Pancreas (tissue), 10 donors: ENCODE measurements around the gene FHOD1. TPM values are rescaled to one million over a fixed set of nuclear protein-coding genes. Genes with fewer than 3 reads are reported as not detected.
A peak's percentile ranks its signal among the peaks of the same experiment; 100 is the strongest.

Experiments used
- ATAC-seq, 4 donors: fragments of 200-7000 bp; cut with Tn5 transposase; one replicate each; pipeline versions ENCODE4 v1.8.0 to v1.9.1; 2020; ENCODE audit warnings: mild to moderate bottlenecking in 4 of 4, moderate library complexity in 4 of 4
- DNase-seq, 6 donors: peaks; one replicate each; pipeline ENCODE4 v3.0.0-alpha.2; 2020
- FAIRE-seq: peaks from 2 replicates; lab custom pipeline; 2012; peaks lifted over from hg19 to GRCh38; lab: Jason Lieb, UNC
- H3K27ac ChIP-seq, 4 donors: fragments of 200-600 bp; sonication (generic); 1 replicate in 3 of 4; 2 replicates in 1 of 4; pipeline versions ENCODE4 v1.5.0 to v1.8.0; 2020
- H3K27me3 ChIP-seq, 4 donors: fragments of 200-600 bp; one replicate each; pipeline ENCODE4 v1.8.0; 2021
- H3K36me3 ChIP-seq, 3 donors: fragments of 200-600 bp; sonication (generic) in 1 of 3; one replicate each; pipeline versions ENCODE4 v1.5.0 to v1.8.0; 2020 to 2021
- H3K4me1 ChIP-seq, 3 donors: fragments of 200-600 bp; one replicate each; pipeline ENCODE4 v1.8.0; 2021
- H3K4me3 ChIP-seq, 4 donors: fragments of 200-600 bp; sonication (generic) in 2 of 4; one replicate each; pipeline versions ENCODE4 v1.5.0 to v1.8.0; 2020 to 2021
- H3K9me3 ChIP-seq, 4 donors: fragments of 200-600 bp; one replicate each; pipeline ENCODE4 v1.8.0; 2021
- CTCF ChIP-seq, 4 donors: fragments of 200-600 bp; sonication (generic) in 3 of 4; IDR thresholded peaks; one replicate each; pipeline versions ENCODE4 v1.5.0 to v1.8.0; 2021; ENCODE audit warnings: antibody characterized with exemption in 4 of 4
- WGBS, 2 donors: extraction: QIAGEN DNeasy Blood & Tissue Kit; methylation state at CpG; one replicate each; pipeline ENCODE4 v1.1.7; 2013; 5-methylcytosine and 5-hydroxymethylcytosine counted together
- intact Hi-C, 3 donors: fragments of 100-400 bp; cut with DNase I; formaldehyde crosslinking; loops; one replicate each; pipeline versions ENCODE4 v1.11.1 to v1.14.2; 2022
- polyA plus RNA-seq, 2 donors: library from polyadenylated mRNA; stranded (reverse); fragments of 200-250 nt; gene quantifications; one replicate each; pipeline ENCODE4 v1.2.3, GENCODE V29; 2013
- total RNA-seq, 6 donors: library from RNA; stranded (reverse); fragmentation: NEBNext Ultra II Directional in 4 of 6; extraction: Animal tissue kit (Norgen Biotek cat#: 25700) in 4 of 6; gene quantifications; one replicate each; pipeline versions ENCODE4 v1.2.1 to v1.2.4, GENCODE V29; 2021 to 2023
- donor health status: healthy with polysubstance abuse.
- donor health status: DM: no; HTN: no; CAD: no; lungs with moderate emphysema.
- donor health status: DM: no; HTN: no; CAD: no.
- donor health status: control.
- donor health status: control.
- donor health status: Bipolar disorder and iron deficiency.
- donor health status: DM: yes; HTN: yes; CAD: no.
- donor health status: DM: no; HTN: no; CAD: no.
- donor health status: DM: no; HTN: no; CAD: no.
- donor health status: DM: yes; HTN: yes; CAD: no.

Gene FHOD1
- total and polyA plus RNA-seq, 8 donors = 7.8 to 41.2 (median 11.3) TPM

GRCh38 chr16:67268136-67268579, 20.9 kb upstream of the FHOD1 start:
- no peak for FAIRE-seq
- 47 to 54% methylated on average over 5 of the region's 5 CpGs for WGBS, 2 donors
- no peaks in the 10 kb centered on the region for H3K27me3 ChIP-seq
- no peaks in the 10 kb centered on the region for H3K36me3 ChIP-seq
- no peak for TF ChIP-seq CTCF (IDR thresholded peaks at IDR 0.05)
- intact Hi-C loops = no loop called here
- peak in 3 of 4 donors; percentile 70 to 76 (median 71) for ATAC-seq
- H3K9me3 ChIP-seq = no peaks in the 10 kb centered on the region
- no peak overlapping the region for H3K27ac ChIP-seq
- no peaks in the 10 kb centered on the region for H3K4me1 ChIP-seq
- DNase-seq = peak in 1 of 6 donors; percentile 17
- H3K4me3 ChIP-seq = no peak overlapping the region

GRCh38 chr16:67265834-67266233, 18.6 kb upstream of the FHOD1 start:
- no peak for TF ChIP-seq CTCF (IDR thresholded peaks at IDR 0.05)
- no peaks in the 10 kb centered on the region for H3K27me3 ChIP-seq
- whole genome bisulfite sequencing, 2 donors = 57 to 68% methylated on average over 8 of the region's 8 CpGs
- DNase-seq = peak in 1 of 6 donors; percentile 0
- no peaks in the 10 kb centered on the region for H3K4me1 ChIP-seq
- no peak for FAIRE-seq
- H3K9me3 ChIP-seq = no peaks in the 10 kb centered on the region
- H3K36me3 ChIP-seq = no peaks in the 10 kb centered on the region
- intact Hi-C loops = no loop called here
- no peak overlapping the region for H3K27ac ChIP-seq
- no peak for ATAC-seq
- no peak overlapping the region for H3K4me3 ChIP-seq

- no peaks in the 10 kb centered on the region for H3K9me3 ChIP-seq
- no peak overlapping the region for H3K27ac ChIP-seq
- WGBS, 2 donors = 79 to 85% methylated on average over 5 of the region's 5 CpGs
- DNase-seq (peak in 1 of 6 donors; percentile 2), ATAC-seq (no peak), FAIRE-seq (no peak)
- no peak for TF ChIP-seq CTCF (IDR thresholded peaks at IDR 0.05)
- no peaks in the 10 kb centered on the region for H3K27me3 ChIP-seq
- no peak overlapping the region for H3K4me3 ChIP-seq
- no peaks in the 10 kb centered on the region for H3K36me3 ChIP-seq
- intact Hi-C loops = no loop called here
- H3K4me1 ChIP-seq = no peaks in the 10 kb centered on the region
Measured at GRCh38 chr16:67264866-67265265, 17.6 kb upstream of the FHOD1 start.

GRCh38 chr16:67264277-67264676, 17.0 kb upstream of the FHOD1 start:
- no peak for FAIRE-seq
- no peaks in the 10 kb centered on the region for H3K36me3 ChIP-seq

More at GRCh38 chr16:67264277-67264676, 17.0 kb upstream of the FHOD1 start:
- Histone ChIP-seq H3K4me1 (no peaks in the 10 kb centered on the region), H3K9me3 (no peaks in the 10 kb centered on the region), H3K4me3 (no peak overlapping the region), H3K27ac (no peak overlapping the region), H3K27me3 (no peaks in the 10 kb centered on the region)
- WGBS, 2 donors = 76 to 84% methylated on average over 9 of the region's 9 CpGs
- no peak for DNase-seq
- no peak for TF ChIP-seq CTCF (IDR thresholded peaks at IDR 0.05)
- ATAC-seq = no peak
- intact Hi-C loops = no loop called here
